ENCODE data around the gene ARL9. TPM values are rescaled to one million over a fixed set of nuclear protein-coding genes. Genes with fewer than 3 reads are reported as not detected.

ARL9 gene
- 0.07 TPM in 2 of 5 replicates, not detected in the others for total RNA-seq (2022; extraction: Qiagen RNA extraction)

GRCh38 chr4:56505269-56506130 is at the start of gene ARL9:
Gene ARL9 (plus strand): TSS chr4:56505791. CDS start chr4:56505863, 72 bp downstream.

GRCh38 chr4:56467284-56468096 is 38.1 kb upstream of the ARL9 start, which contains the start of gene SRP72:
Gene SRP72 (plus strand): TSS chr4:56467617. CDS start chr4:56467636, 19 bp downstream.

Other genes starting within 250 kb of the ARL9 start
- gene AASDH, start 118.3 kb upstream of the ARL9 start, total RNA-seq (2022; extraction: Qiagen RNA extraction): 2.0 to 3.7 TPM (median 3.5 TPM) in 5 replicates
- 15.0 to 17.7 TPM (median 16.4 TPM) in 5 replicates for gene PPAT, start 70.2 kb upstream of the ARL9 start, total RNA-seq (2022; extraction: Qiagen RNA extraction)
- gene PAICS, start 69.5 kb upstream of the ARL9 start, total RNA-seq (2022; extraction: Qiagen RNA extraction): 129 to 150 TPM (median 139 TPM) in 5 replicates
- 50.3 to 56.3 TPM (median 53.2 TPM) in 5 replicates for gene SRP72, start 38.2 kb upstream of the ARL9 start, total RNA-seq (2022; extraction: Qiagen RNA extraction)
- 0.09 to 0.11 TPM in 2 of 5 replicates, not detected in the others for gene HOPX, start 175.5 kb downstream of the ARL9 start, total RNA-seq (2022; extraction: Qiagen RNA extraction)